Measurements from ENCODE around the gene ECPAS.
"Not testable (repeated sequence)": the region's sequence is repeated elsewhere in the genome, so short reads cannot be mapped to it uniquely, and the experiment has no call there.

Gene ECPAS

DNA sequence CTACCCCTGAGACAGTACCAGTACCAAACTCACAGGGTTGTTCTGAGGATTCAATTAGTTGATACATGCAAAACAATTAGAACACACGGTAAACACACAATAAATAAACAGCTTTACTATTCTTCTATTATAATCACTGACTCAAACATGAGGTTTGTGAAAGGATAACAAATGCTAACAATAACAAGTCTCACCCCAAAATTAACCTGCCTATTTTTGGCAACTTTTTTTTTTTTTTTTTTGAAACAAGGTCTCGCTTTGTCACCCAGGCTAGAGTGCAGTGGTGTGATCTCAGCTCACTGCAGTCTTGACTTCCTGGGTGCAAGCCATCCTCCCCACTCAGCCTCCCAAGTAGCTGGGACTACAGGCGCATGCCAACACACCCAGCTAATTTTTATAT is 6.5 kb downstream of the ECPAS start:
- DNase-seq (ENCODE audit: low spot score) = no peak

DNA sequence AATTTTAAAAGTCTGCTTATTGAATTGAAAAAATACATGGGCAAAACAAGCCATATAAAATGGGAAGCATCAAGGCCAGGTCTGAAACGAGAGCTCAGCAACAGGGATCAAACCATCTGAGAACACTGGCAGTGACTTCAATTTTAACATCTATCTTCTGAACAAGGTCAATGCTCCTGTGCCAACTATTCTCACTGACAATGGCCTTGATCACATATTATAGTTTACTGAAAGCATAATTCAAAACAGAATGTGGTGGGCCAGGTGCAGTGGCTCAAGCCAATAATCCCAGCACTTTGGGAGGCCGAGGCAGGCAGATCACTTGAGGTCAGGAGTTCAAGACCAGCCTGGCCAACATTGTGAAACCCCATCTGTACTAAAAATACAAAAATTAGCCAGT is 9.0 kb downstream of the ECPAS start:
- DNase-seq (ENCODE audit: low spot score) = no peak

DNA sequence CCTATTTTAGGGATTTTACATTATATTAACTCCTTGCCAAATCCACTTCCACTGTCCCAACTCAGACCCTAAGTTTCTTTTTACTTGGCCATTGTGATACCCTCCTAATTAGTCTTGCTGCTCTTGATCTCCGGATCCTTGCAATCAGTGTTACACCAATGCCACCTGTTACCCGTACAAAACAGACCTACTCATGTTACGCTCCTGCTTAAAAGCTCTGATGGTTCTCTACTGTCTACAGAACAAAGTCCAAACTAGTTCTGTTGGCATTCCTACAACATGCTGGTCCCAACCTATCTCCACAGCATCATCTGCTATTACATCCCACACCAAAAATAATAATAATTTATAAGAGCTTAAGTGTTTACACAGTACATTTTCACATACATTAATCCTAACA is 9.8 kb downstream of the ECPAS start:
- no peak for DNase-seq (ENCODE audit: low spot score)

DNA sequence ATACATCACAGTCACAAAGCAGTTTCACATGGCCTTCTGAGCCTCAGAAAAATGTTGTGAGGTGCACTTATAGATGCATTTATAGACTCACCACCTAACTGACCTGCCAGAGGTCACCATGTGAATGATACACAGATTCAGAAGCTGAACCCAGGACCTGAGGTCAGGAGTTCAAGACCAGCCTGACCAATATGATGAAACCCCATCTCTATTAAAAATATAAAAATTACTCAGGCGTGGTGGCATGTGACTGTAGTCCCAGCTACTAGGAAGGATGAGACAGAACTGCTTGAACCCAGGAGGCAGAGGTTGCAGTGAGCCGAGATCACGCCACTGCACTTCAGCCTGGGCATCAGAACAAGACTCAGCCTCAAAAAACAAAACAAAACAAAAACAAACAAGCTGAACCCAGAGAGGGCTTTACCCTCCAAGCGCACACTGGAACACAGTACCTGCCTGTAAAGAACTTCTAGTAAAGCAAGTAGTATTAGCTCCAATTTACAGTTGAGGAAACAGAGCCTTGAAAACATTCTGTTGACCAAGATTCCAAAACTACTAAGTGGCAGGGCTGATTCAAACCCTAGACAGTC is 16.3 kb downstream of the ECPAS start:
- DNase-seq (ENCODE audit: low spot score) = no peak

DNA sequence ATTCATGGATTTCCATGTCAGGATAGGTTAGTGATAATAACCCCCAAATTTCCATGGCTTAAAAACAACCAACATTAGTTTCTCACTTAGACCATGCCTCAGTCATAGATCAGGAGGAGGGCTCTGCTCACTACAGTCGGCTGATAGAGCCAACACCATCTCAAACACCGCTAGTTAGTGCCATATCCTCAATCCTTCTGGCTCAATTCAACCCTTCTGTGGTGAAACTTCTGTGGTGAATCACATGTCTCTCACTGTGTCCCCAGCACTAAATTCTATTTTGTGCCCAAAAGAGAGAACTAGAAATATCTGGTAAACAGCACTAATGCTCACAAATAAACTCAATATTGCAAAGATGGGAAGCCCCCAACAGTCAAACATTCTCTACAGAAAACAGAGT is 21.1 kb downstream of the ECPAS start:
- no peak for DNase-seq (ENCODE audit: low spot score)

DNA sequence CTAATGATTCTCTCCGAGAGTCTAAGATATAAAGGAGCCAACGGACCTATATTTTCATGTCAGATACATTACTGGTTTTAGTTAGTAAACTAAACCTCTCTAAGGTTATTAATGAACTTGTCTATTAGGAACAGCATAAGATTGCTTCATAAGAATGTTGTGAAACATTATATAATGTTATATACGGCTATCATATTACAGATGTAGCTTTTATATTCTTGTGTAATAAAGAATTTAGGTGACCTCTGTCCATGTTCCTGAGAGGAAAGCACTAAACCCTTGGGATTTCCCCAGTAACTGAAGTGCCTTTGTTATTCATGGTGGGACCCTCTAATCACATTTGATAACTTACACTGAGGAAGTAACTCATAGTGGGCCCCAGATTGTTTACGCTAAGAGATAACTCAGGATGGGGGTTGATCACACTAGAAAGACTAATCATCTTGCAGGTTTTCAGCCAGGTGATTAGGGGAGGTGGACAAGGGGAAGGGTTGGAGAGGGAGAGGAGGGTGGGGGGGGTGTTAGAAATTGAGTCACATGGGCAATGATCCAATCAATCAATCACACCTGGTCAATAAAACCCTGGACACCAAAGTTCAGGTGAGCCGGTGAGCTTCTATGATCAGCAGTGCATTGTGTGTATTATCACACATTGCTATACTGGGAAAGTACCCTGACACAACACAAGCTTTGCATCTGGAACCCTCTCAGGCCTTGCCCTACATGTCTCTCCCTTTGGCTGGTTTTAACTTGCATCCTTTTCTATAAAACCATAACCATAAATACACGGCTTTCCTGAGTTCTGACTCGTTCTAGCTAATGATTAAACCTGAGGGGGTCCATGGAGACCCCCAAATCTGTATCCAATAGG is 25.8 kb downstream of the ECPAS start:
- DNase-seq (ENCODE audit: low spot score) = no peak

DNA sequence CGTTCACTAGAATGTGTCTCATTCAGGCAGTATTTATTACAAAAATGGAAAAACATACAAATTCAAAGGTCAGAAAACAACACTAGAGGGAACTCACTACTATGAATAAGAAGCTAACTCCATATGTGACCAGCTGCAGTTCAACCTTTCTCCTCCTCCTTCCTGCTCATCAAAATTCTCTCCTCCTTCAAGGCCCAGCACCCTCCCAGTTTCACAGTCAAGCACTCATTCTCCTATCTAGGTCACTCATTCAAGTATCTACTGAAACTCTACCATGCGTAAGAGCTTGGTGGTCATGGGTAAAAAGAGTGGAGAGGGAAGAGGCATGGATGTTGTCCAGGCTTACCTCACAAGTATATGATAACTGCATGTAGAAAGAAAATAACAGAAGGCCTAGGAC is 27.7 kb downstream of the ECPAS start:
- no peak for DNase-seq (ENCODE audit: low spot score)

DNA sequence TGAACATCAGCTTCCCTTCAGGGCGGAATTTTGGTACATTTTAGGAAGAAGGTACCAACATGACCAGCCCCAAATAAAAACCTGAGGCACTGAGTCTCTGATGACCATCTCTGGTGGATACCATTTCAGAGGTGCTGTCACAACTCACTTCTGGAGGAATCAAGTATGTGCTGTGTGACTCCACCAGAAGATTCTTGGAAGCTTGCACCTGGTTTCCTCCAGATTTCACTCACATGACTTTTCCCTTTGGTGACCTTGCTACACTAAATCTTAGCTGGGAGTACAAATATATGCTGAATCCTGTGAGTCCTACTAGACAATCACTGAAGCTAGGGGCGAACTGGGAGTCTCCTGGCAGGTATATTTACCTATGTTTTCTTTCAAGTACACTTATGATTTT is 28.5 kb downstream of the ECPAS start:
- DNase-seq (ENCODE audit: low spot score) = no peak

DNA sequence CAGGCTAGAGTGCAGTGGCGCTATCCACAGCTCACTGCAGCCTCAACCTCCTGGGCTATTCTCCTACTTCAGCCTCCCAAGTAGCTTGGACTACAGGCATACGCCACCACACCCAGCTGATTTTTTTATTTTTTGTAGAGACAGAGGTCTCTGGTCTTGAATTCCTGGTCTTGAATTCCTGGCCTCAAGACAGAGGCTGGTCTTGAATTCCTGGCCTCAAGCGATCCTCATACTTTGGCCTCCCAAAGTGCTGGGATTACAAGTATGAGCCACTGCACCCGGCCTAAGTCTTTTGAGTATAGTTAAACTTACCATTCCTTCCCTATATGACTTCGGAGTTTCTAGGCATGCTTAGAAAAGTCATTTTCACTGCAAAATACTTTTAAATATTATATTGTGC is 29.4 kb downstream of the ECPAS start:
- no peak for DNase-seq (ENCODE audit: low spot score)

DNA sequence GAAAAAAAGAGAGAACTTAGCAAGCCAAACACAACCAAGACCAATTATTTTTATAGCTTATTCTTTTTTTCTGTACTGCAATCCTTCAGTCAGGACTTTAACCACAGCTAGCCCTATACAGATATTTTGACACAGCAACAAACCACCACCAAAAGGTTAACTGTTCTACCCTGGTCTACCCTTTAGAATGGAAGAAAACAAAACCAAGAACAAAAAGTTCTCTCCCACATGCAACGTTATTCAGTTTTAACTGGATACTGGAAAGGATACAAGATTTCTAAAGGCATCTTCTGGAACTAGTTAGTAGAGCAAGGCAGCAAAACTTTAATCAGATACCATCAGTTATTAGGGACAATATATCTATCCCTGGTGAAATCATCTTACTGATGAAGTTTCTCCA is 32.6 kb downstream of the ECPAS start:
- no peak for DNase-seq (ENCODE audit: low spot score)

DNA sequence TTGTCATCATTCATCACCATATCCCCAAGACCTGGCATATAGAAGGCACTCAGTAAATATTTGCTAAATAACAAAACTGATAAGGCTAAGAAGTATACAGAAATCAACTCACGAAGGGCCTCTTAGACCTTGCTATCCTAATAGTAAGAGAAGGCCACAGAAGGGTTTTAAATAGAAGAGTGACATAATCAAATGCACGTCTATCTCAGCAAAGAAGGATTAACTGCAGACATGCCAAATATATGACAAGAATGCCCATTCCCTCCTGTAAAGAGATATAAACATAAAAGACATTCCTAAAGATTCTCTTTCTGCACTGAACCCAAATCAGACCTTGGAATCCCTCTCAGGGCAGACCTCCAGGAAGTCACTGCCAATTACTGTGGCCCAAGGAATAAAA is 34.1 kb downstream of the ECPAS start:
- DNase-seq (ENCODE audit: low spot score) = no peak

DNA sequence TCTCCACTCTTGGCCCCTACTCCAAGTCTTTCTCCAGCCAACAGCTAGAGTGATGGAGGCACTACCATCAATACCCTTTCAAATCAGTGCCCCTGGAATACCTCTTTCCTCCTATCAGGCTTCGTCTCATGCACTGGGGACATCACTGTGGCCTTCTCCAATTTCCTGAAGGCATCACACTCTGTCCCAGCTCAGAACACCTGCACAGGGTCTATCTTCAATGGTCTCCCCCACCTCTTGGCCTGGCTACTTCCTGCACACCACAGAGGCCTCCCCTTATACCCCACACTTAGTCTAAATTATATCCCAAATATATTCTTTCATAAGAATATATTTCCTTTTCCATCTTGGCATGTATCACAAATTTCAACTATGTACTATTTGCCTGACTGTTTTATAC is 34.5 kb downstream of the ECPAS start:
- DNase-seq (ENCODE audit: low spot score) = no peak

DNA sequence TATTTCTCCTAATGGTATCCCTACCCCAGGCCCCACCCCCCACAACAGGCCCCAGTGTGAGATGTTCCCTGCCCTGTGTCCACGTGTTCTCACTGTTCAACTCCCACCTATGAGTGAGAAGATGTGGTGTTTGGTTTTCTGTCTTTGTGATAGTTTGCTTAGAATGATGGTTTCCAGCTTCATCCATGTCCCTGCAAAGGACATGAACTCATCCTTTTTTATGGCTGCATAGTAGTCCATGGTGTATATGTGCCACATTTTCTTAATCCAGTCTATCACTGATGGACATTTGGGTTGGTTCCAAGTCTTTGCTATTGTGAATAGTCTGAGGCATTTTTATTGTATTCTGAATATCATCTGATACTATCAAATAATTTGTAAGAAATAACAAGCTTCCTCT is 38.4 kb downstream of the ECPAS start:
- DNase-seq (ENCODE audit: low spot score) = not testable (repeated sequence)

DNA sequence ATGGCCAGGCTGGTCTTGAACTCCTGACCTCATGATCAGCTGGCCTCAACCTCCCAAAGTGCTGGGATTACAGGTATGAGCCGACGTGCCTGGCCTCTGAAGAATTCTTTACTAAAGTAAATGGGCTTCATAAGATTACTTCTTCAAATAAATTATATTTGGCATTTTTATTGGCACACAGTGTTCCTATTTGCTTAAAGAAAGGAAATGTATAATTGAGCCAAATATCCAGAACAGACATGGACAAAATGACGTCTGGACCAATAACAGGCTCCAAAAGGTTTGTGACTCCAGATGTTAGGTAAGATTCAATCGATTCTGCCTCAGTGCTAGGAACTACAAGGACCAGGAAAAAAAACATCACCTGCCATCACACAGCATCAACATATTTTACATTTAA is 40.7 kb downstream of the ECPAS start:
- DNase-seq (ENCODE audit: low spot score) = no peak

DNA sequence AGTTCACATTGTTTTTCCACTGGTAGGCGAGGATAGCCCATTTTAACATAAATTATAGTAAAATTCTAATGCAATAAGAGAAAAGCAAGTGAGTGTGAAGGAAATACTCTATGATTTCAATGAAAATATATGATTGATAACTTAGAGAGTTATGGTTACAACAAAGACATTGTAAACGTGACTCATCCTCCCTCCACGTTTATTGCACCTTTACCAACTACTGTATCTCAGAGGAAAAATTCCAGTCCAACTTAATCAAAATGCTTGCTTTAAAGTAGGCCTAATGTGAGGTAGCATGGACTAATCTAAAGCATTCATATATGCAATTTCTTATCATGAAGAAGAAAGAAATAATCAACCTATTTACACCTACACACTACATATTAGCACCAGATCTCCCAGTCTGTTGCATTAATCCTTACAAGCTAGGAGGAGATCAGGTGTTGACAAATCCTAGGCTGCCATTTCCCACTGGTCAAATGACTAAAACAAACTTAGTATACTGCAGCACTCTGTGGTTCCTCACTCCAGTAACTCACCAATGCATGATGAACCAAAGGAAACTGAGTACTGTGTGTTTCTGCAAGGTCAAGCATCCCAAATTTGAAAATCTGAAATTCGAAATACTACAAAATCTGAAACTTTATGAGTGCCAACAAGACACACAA is 41.7 kb downstream of the ECPAS start:
- DNase-seq (ENCODE audit: low spot score) = no peak

DNA sequence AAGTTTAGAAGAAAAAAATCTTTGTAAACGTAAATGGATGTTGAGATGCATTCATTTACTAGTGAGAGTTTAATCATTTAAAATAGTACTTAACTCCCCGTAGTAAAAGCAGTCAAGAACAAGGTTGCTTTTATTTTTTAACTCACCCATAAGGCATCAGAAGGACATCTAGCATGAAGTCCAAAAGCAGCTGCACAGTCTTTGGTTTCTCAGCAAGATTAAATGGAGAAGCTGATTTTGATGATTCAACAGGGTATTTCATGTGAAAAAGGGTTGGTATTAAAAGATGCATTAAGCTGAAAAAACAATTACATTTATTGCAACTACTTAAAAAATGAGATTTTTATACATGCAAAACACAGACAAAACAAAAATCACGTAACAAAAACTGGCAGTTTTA is 44.0 kb downstream of the ECPAS start:
- DNase-seq (ENCODE audit: low spot score) = no peak

DNA sequence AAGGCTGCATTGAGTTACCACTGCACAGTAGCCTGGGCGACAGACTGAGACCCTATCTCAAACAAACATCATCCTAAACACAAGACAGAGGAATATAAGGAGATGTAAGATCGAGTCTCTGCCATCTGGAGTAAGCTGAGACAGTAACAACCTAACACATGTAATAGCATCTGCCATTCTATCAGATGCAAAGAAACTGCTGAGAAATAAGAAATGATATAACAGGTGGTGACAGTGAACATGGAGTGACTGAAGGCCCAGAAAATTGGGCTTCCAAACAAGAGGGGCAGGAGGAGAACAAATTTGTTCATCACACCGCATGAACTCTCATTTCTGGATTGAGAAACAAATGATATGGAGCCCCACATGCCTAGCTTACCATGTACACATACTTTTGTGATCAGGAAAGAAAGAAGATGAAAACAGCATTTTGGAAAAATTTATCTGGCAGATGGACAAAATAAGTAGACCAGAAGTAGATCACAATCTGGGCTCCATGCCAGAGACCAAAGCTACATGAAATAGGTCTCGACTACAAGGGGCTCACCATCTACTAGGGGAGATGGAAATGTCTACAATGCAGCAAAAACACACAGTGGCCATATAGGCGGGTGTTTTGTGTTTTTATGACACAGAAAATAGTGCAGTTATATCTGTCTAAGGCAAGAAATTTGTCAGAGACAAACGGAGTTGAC is 45.5 kb downstream of the ECPAS start:
- no peak for DNase-seq (ENCODE audit: low spot score)

DNA sequence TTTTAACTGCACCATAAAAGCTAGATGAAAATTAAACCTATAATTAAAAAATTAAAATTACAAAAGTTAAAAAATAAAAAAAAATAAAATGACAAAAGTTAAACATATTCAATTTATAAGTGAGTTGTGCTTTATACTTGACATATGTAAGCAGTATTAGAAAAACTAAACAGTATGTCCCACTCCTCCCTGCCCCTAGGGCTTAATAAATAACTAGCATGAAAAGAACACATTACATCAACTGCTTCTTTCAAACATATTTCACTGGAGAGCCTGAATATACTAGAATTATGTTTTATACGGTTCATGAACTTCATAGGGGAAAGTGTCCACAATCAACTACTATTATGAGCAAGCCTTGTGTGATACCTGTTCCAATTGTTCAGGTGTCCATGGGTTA is 47.6 kb downstream of the ECPAS start:
- no peak for DNase-seq (ENCODE audit: low spot score)

DNA sequence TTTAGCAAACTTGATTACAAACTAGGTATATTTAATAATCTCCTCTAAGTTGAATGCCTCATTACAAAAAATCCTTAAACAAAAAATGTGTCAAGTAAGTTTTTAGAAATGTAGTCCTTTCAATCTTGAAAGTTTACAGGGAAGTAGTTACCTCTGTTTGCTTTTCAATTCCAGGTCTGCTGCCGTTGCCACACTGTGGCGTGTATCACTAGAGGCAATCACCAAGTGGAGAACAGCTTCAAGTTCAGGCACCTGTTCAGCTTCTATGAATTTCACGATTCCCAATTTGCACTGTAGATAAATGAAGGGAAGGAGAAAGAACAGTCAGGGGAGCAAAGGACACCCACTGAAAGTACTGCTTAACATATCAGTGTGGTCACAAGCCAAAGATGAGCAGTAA is 51.1 kb downstream of the ECPAS start:
- no peak for DNase-seq (ENCODE audit: low spot score)

DNA sequence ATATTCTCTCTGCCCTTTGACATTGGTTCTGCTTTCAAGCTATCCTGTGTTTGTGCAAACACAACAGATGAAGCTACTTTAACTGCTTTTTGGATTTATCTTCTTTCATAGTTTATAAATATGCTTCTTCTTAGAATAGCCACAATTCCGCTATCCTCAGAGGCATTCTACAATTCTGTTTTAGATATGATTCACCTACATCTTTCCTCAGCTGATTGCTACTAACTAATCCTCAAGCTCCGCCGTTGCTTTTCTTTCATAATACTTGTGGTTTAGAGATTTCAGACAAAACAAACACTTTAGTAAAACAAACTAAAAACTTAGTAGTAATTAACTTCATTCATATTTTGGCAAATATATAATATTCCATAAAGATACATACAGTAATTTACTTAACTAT is 52.5 kb downstream of the ECPAS start:
- no peak for DNase-seq (ENCODE audit: low spot score)

DNA sequence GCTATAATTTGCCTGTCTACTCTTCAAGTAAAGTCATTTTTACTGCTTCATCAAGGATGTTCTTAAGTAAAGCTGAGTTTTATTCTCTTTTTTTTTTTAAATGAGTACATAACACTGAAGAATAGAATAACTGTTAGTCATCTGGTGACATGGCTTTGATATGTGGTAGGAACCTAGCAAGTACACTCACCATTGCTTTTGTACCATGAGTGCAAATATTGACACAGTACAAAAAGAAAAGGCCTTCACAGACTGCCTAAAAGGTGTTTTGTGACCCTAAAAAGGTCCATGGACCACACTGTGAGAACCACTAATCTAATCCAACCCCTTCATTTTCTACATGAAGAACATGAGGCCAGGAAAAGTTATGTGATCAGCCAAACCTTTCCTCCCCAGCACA is 55.0 kb downstream of the ECPAS start:
- no peak for DNase-seq (ENCODE audit: low spot score)

DNA sequence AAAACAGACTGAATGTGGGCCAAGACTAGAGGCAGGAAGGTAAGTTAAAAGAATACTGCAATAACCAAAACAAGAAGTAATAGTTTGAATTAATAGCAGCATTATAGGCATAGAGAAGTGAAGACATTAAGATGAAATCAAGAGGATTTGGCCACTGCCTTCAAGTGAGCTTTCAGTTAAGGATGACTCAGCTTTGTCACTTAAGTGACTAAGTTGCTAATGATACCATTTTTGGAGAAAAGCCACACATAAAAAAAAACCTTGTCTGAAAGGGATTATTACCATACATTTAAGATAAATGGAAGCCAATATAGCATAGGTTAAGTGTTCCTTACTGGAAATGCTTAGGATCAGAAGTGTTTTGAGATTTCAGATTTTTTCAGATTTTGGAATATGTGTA is 57.0 kb downstream of the ECPAS start:
- DNase-seq (ENCODE audit: low spot score) = no peak

DNA sequence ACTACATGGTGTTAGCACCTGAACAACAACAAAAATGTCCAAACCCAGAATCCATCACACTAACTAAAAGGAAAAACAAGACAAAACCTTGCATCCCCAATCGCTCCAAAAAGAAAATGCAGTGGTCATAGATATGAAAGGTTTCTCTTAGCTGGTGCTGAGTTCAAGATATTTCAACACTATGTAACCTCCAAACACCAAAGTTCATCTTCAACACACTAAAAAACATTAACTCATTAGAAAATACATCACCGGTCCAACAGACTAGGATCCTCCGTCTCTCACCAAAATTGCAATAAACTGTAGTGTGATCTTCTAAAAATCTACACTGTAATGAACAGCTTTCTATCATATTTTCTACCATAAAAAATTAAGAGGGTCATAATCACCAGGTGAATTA is 60.8 kb downstream of the ECPAS start:
- DNase-seq (ENCODE audit: low spot score) = no peak

Data from globus pallidus (tissue), 1 donor.